Dedifferentiated amniotic fluid mesenchymal stem cell (primary cell): ENCODE measurements around the gene ORM1.

Source experiments
- DNase-seq: peaks from one replicate; pipeline ENCODE4 v3.0.0-alpha.2; 2016; ENCODE audit errors: extremely low spot score

Gene ORM1

GRCh38 chr9:114342755-114343440, 20.0 kb downstream of the ORM1 start:
- no peak for DNase-seq

- no peak for DNase-seq
These were observed 20.7 kb downstream of the ORM1 start for GRCh38 chr9:114343471-114344187.

- no peak for DNase-seq
These were observed 21.3 kb downstream of the ORM1 start for GRCh38 chr9:114344188-114344566.

- no peak for DNase-seq
These were observed 21.8 kb downstream of the ORM1 start for GRCh38 chr9:114344692-114345091.

- no peak for DNase-seq
These were observed 22.7 kb downstream of the ORM1 start for GRCh38 chr9:114345493-114346065.

GRCh38 chr9:114346146-114346545, 23.2 kb downstream of the ORM1 start:
- no peak for DNase-seq

- no peak for DNase-seq
These were observed 24.8 kb downstream of the ORM1 start for GRCh38 chr9:114347675-114348074.

- DNase-seq: no peak
These were observed 25.5 kb downstream of the ORM1 start for GRCh38 chr9:114348261-114348905.

GRCh38 chr9:114348906-114349482, 26.1 kb downstream of the ORM1 start:
- peak; percentile 94 for DNase-seq

- no peak for DNase-seq
These were observed 27.0 kb downstream of the ORM1 start for GRCh38 chr9:114349713-114350480.

- no peak for DNase-seq
These were observed 27.9 kb downstream of the ORM1 start for GRCh38 chr9:114350636-114351401.

GRCh38 chr9:114351932-114352331, 29.0 kb downstream of the ORM1 start:
- no peak for DNase-seq

GRCh38 chr9:114355821-114356220, 32.9 kb downstream of the ORM1 start:
- DNase-seq: no peak

- no peak for DNase-seq
These were observed 33.9 kb downstream of the ORM1 start for GRCh38 chr9:114356792-114357191.

- DNase-seq: no peak
These were observed 34.5 kb downstream of the ORM1 start for GRCh38 chr9:114357360-114357759.

- DNase-seq: no peak
These were observed 35.0 kb downstream of the ORM1 start for GRCh38 chr9:114357911-114358328.

- DNase-seq: no peak
These were observed 36.9 kb downstream of the ORM1 start for GRCh38 chr9:114359801-114360200.

- DNase-seq: no peak
These were observed 38.6 kb downstream of the ORM1 start for GRCh38 chr9:114361542-114361941.

- no peak for DNase-seq
These were observed 39.5 kb downstream of the ORM1 start for GRCh38 chr9:114362394-114362793.

- no peak for DNase-seq
These were observed 40.5 kb downstream of the ORM1 start for GRCh38 chr9:114363424-114363823.
